Prostate gland (tissue), 2 donors: Measurements from ENCODE around the gene CAMKK2.

Experiments
- POLR2A ChIP-seq: fragments of 450-650 bp; IDR thresholded peaks from one replicate; pipeline ENCODE4 v1.6.1; 2016; ENCODE audit warnings: antibody characterized with exemption, mild to moderate bottlenecking
- POLR2AphosphoS5 ChIP-seq: sonication (generic); formaldehyde crosslinking; IDR thresholded peaks from one replicate; pipeline ENCODE4 v1.6.1; 2017; ENCODE audit warnings: antibody characterized with exemption
- TF ChIP-seq, protein P1 (sequence below), 4 experiments: fragments of 200-600 bp in 2 of 4; fragments of 450-650 bp in 2 of 4; sonication (generic) in 2 of 4; IDR thresholded peaks; 1 replicate in 3 of 4; 2 replicates in 1 of 4; pipeline ENCODE4 v1.5.1; 2016 to 2019; ENCODE audit warnings: antibody characterized with exemption in 4 of 4, mild to moderate bottlenecking in 2 of 4, moderate library complexity in 2 of 4

DNA sequence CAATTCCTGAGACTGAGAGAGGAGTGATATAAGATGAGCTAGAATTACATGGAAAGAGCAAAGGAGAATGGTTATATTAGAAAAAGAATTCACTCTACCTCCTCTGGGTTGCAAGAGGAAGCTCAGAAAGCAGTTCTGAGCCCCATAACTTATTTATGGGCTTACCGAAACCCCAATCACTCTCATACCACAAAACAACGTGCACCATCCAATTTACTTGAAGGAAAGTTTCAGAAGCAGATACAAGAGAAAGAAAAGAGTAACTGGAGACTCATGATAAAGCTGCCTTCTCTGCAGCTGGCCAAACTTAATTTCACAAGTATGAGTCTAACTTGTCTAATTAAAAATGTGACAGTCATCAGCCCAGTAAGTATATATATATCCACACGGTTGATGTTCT lies 27.4 kb upstream of the CAMKK2 start:
- TF ChIP-seq, protein P1, sequence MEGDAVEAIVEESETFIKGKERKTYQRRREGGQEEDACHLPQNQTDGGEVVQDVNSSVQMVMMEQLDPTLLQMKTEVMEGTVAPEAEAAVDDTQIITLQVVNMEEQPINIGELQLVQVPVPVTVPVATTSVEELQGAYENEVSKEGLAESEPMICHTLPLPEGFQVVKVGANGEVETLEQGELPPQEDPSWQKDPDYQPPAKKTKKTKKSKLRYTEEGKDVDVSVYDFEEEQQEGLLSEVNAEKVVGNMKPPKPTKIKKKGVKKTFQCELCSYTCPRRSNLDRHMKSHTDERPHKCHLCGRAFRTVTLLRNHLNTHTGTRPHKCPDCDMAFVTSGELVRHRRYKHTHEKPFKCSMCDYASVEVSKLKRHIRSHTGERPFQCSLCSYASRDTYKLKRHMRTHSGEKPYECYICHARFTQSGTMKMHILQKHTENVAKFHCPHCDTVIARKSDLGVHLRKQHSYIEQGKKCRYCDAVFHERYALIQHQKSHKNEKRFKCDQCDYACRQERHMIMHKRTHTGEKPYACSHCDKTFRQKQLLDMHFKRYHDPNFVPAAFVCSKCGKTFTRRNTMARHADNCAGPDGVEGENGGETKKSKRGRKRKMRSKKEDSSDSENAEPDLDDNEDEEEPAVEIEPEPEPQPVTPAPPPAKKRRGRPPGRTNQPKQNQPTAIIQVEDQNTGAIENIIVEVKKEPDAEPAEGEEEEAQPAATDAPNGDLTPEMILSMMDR (IDR thresholded peaks at IDR 0.05): no peak
- TF ChIP-seq POLR2A (no peak), POLR2AphosphoS5 (no peak)
